Gastrocnemius medialis (tissue), 4 donors: ENCODE results near the gene DDT. TPM values are rescaled to one million over a fixed set of nuclear protein-coding genes. Genes with fewer than 3 reads are reported as not detected.
"Not testable (repeated sequence)": the region's sequence is repeated elsewhere in the genome, so short reads cannot be mapped to it uniquely, and the experiment has no call there.

ENCODE experiments used
- ATAC-seq, 2 donors: fragments of 150-250 bp; one replicate each; pipeline ENCODE4 v1.9.1; 2016
- DNase-seq, 2 donors: peaks; one replicate each; pipeline ENCODE4 v3.0.0-alpha.2; 2019
- H3K27ac ChIP-seq, 4 donors: fragments of 200-600 bp; sonication (generic); 1 replicate in 1 of 4; 2 replicates in 3 of 4; pipeline ENCODE4 v1.5.1; 2016 to 2018; ENCODE audit warnings: mild to moderate bottlenecking in 2 of 4, moderate library complexity in 1 of 4
- H3K27me3 ChIP-seq, 3 donors: fragments of 200-600 bp; sonication (generic) in 2 of 3; 1 replicate in 1 of 3; 2 replicates in 2 of 3; pipeline versions ENCODE4 v1.5.1 to v1.6.0; 2016 to 2019; ENCODE audit warnings: mild to moderate bottlenecking in 1 of 3, moderate library complexity in 1 of 3
- H3K36me3 ChIP-seq, 2 donors: fragments of 200-600 bp; sonication (generic) in 1 of 2; one replicate each; pipeline ENCODE4 v1.5.1; 2017 to 2018
- H3K4me1 ChIP-seq, 2 donors: fragments of 200-600 bp; sonication (generic) in 1 of 2; one replicate each; pipeline ENCODE4 v1.5.1; 2016 to 2017; ENCODE audit warnings: mild to moderate bottlenecking in 2 of 2
- H3K4me3 ChIP-seq, 4 donors: fragments of 200-600 bp; sonication (generic) in 3 of 4; 1 replicate in 1 of 4; 2 replicates in 3 of 4; pipeline ENCODE4 v1.5.1; 2016 to 2019; ENCODE audit warnings: mild to moderate bottlenecking in 2 of 4
- H3K9me3 ChIP-seq, 3 donors: fragments of 200-600 bp; sonication (generic) in 2 of 3; 1 replicate in 1 of 3; 2 replicates in 2 of 3; pipeline ENCODE4 v1.5.1; 2016 to 2019
- POLR2A ChIP-seq, 2 donors: fragments of 450-650 bp; IDR thresholded peaks; one replicate each; pipeline ENCODE4 v1.6.1; 2017; ENCODE audit warnings: antibody characterized with exemption in 2 of 2, mild to moderate bottlenecking in 2 of 2, moderate library complexity in 2 of 2
- in situ Hi-C, 4 donors: fragments of 200-750 bp; cut with MboI; loops; one replicate each; pipeline versions ENCODE4 v1.15.0 to v1.8.0; 2017; ENCODE audit warnings: low sequenced_read_pairs in 4 of 4
- intact Hi-C: fragments of 100-400 bp; cut with DNase I; formaldehyde crosslinking; loops from one replicate; pipeline ENCODE4 v1.15.1; 2023; ENCODE audit warnings: low total_unique reads
- total RNA-seq, 4 donors: library from RNA; depleted of rRNA; stranded (reverse); fragments of >200 nt; gene quantifications; one replicate each; pipeline versions ENCODE4 v1.1.0 to v1.2.3, GENCODE V29; 2016
- TF ChIP-seq, protein P1 (sequence below), 5 experiments: fragments of 450-650 bp in 3 of 5; fragments of 200-600 bp in 2 of 5; sonication (generic) in 2 of 5; IDR thresholded peaks in 4 of 5; conservative IDR thresholded peaks in 1 of 5; 1 replicate in 4 of 5; 2 replicates in 1 of 5; pipeline ENCODE4 v1.5.1; 2016 to 2019; ENCODE audit warnings: antibody characterized with exemption in 5 of 5, mild to moderate bottlenecking in 3 of 5, moderate library complexity in 3 of 5

Gene DDT
- total RNA-seq, 4 donors from 2014 or later: 98.1 to 134 (median 107) TPM

DNA sequence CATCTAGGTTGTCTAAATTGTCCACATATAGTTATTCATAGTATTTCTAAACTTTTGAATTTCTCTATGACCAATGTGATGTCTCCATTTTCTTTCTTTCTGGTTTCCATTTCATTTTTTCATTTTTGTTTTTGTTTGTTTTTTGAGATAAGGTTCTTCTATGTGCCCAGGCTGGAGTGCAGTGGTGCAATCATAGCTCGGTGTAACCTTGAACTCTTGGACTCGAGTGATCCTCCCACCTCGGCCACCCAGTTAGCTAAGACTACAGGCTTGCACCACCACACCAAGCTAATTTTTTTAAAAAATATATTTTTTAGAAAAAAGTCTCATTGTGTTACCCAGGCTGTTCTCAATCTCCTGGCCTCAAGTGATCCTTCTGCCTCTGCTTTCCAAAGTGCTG, 22.9 kb upstream of the DDT start:
- no peak overlapping the region for H3K4me3 ChIP-seq
- H3K4me1 ChIP-seq: no peaks in the 10 kb centered on the region
- H3K36me3 ChIP-seq: no peaks in the 10 kb centered on the region
- H3K27ac ChIP-seq: no peak overlapping the region
- ATAC-seq (no peak), DNase-seq (no peak)
- TF ChIP-seq, protein P1, sequence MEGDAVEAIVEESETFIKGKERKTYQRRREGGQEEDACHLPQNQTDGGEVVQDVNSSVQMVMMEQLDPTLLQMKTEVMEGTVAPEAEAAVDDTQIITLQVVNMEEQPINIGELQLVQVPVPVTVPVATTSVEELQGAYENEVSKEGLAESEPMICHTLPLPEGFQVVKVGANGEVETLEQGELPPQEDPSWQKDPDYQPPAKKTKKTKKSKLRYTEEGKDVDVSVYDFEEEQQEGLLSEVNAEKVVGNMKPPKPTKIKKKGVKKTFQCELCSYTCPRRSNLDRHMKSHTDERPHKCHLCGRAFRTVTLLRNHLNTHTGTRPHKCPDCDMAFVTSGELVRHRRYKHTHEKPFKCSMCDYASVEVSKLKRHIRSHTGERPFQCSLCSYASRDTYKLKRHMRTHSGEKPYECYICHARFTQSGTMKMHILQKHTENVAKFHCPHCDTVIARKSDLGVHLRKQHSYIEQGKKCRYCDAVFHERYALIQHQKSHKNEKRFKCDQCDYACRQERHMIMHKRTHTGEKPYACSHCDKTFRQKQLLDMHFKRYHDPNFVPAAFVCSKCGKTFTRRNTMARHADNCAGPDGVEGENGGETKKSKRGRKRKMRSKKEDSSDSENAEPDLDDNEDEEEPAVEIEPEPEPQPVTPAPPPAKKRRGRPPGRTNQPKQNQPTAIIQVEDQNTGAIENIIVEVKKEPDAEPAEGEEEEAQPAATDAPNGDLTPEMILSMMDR (IDR thresholded peaks at IDR 0.05 in 4 of 5, conservative IDR thresholded peaks at IDR 0.05 in 1 of 5): no peak
- no peak for TF ChIP-seq POLR2A (IDR thresholded peaks at IDR 0.05)
- in situ Hi-C loops: no loop called here
- intact Hi-C loops: no loop called here
- H3K9me3 ChIP-seq: no peaks in the 10 kb centered on the region
- H3K27me3 ChIP-seq: no peaks in the 10 kb centered on the region

DNA sequence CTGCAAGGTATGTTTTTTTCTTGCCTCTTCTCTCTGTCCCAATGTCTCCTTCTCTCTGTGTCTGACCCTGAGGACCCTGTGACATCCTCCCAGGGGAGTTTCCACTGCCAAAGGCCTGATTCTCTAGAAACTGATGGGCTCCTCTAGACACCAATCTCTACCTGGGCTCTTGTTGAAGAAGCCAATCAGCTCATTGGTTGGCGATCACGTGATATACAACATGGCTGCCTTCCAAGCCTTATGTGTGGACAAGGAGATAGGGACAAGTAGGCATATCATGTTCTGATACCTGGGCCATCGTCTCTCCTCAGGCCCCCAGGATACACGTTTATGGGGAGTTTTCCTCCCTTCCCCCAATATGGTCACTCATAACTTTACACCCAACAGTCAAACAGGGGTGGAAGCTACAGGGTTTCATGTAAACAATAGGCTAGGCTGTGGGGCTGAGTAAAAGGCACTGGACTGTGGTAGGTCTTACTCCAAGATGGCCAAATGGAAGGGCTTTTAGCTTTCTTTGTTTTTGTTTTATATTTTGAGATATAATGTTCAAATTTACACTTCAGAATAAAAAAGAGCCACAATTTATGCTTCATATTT, 19.4 kb upstream of the DDT start:
- intact Hi-C loops, in situ Hi-C loops, H3K27ac ChIP-seq: not testable (repeated sequence)

DNA sequence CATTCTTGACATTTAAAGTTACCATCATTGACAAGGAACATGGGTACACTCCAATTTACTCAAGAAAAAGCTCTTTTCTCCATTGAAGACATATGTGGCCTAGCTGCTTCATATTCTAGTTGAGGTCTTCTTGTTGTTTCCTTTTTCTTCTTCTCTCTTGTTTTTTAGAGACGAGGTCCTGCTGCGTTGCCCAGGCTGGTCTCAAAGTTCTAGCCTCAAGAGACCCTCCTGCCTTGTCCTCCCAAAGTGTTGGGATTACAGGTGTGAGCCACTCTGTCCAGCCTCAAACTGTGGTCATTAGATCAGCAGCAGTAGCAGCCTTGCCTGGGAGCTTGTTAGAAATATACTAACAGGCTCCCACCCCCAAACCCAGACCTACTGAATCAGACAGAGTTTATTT, 18.8 kb upstream of the DDT start:
- H3K9me3 ChIP-seq, intact Hi-C loops, H3K36me3 ChIP-seq, DNase-seq, H3K4me1 ChIP-seq, H3K27me3 ChIP-seq, H3K4me3 ChIP-seq, ATAC-seq, in situ Hi-C loops, H3K27ac ChIP-seq: not testable (repeated sequence)

More for the DNA sequence above, 19.4 kb upstream of the DDT start:
- H3K4me1 ChIP-seq, H3K9me3 ChIP-seq, H3K4me3 ChIP-seq, DNase-seq, ATAC-seq, H3K27me3 ChIP-seq, H3K36me3 ChIP-seq: not testable (repeated sequence)

DNA sequence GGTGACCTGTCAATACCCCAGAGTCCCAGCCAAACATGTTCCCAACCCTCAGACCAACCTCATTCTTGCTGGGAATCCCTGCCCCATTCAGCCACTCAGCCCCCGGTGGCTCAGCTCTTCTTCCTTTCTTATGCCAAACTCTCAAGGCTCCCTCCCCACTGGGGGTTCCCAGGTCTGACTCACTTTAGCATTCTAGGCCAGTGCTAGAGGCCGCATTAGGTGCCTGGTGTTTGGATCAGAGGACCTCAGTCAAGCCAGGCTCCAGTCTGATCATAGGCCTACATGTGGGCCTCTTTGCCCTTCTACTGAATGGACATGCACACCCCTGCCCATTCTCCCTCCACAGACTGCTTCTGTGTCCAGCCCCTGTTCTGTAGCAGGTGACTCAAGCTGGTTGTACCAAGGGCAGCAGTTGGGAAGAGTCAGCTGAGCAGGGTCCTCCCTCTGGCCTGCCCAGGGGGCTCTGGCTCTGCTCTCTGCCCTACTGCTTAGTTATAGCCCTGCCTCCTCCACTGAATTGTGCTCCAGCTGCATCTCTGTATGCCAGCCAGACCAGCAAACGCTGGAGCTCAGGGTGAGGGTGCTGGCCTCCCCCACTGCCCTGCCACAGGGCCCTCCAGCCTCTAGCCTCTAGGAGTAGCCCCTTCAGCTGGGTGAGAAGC, 15.5 kb upstream of the DDT start:
- H3K27me3 ChIP-seq, ATAC-seq, H3K4me3 ChIP-seq, intact Hi-C loops, DNase-seq, H3K36me3 ChIP-seq, H3K4me1 ChIP-seq, H3K9me3 ChIP-seq, in situ Hi-C loops, H3K27ac ChIP-seq: not testable (repeated sequence)

DNA sequence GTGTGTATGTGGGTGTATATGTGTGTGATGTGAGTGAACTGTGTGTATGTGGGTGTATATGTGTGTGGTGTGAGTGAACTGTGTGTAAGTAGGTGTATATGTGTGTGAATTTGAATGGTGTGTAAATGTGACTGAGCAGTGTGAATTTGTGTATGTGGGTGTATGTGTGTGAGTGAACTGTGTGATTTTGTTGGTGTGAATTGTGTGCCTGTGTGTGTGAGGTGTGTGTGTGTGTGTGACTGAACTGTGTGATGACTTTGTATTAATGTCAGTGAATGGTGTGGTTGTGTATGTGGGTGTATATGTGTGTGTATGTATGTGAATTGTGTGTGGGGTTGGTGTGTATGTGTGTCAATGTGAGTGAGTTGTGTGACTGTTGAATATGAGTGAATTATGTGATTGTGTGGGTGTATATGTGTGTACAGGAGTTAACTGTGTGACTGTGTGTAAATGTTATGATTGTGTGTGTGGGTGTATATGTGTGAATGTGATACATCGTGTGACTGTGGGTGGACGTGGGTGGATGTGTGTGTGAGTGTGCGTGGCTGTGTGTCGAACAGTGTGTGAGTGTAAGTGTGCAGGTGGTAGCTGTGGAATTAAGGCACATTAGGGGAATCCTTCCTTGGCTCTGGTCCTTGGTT, 12.4 kb upstream of the DDT start:
- H3K36me3 ChIP-seq, DNase-seq, H3K27me3 ChIP-seq, intact Hi-C loops, H3K9me3 ChIP-seq, H3K4me1 ChIP-seq, in situ Hi-C loops, ATAC-seq, H3K4me3 ChIP-seq, H3K27ac ChIP-seq: not testable (repeated sequence)

DNA sequence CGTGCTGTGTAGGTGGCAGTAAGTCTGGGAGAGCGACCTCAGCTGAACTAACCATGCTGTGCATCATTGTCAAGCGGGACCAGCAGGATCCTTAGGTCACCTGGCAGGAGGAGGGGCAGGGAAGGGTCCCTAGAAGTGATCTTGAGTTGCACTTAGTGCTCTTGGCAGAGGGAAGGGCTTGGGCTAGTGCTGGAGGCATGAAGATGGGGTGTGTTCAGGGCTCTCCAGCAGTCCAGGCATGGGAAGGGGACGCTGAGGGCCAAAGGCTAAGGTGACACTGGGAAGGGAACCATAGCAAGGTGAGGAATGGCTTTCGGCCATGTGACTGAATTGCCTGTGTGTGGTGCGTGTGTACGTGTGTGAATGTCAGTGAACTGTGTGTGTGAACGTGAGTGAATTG, 11.8 kb upstream of the DDT start:
- H3K9me3 ChIP-seq, H3K27me3 ChIP-seq, in situ Hi-C loops, DNase-seq, H3K27ac ChIP-seq, ATAC-seq, H3K4me1 ChIP-seq, H3K4me3 ChIP-seq, intact Hi-C loops, H3K36me3 ChIP-seq: not testable (repeated sequence)

DNA sequence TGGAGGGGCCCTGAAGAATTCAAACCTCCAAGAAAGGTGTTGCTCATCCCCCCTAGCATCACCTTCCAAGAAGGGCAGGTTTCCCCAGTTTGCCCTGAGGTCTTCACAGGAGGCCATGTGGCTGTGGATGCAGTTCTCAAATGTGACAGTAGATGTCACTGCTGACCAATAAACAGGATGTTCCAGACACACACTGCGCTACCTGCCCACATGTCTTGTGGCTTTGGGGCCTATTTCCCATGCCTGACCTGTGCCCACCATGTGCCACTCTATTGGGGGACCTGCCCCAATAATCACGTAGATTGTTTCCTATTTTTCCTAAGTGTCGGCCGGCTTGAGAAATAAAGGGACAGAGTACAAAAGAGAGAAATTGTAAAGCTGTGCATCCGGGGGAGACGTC, 10.2 kb upstream of the DDT start:
- DNase-seq (no peak), ATAC-seq (peak in 1 of 2 donors; percentile 45)
- TF ChIP-seq POLR2A (IDR thresholded peaks at IDR 0.05): no peak
- TF ChIP-seq, protein P1 (IDR thresholded peaks at IDR 0.05 in 4 of 5, conservative IDR thresholded peaks at IDR 0.05 in 1 of 5): peak in 3 of 5 experiments; percentile 42 to 69 (median 50)
- intact Hi-C loops: no loop called here
- Histone ChIP-seq H3K9me3 (no peaks in the 10 kb centered on the region), H3K4me3 (no peak overlapping the region), H3K36me3 (no peaks in the 10 kb centered on the region), H3K4me1 (no peaks in the 10 kb centered on the region), H3K27ac (no peak overlapping the region), H3K27me3 (no peaks in the 10 kb centered on the region)
- in situ Hi-C loops: no loop called here

DNA sequence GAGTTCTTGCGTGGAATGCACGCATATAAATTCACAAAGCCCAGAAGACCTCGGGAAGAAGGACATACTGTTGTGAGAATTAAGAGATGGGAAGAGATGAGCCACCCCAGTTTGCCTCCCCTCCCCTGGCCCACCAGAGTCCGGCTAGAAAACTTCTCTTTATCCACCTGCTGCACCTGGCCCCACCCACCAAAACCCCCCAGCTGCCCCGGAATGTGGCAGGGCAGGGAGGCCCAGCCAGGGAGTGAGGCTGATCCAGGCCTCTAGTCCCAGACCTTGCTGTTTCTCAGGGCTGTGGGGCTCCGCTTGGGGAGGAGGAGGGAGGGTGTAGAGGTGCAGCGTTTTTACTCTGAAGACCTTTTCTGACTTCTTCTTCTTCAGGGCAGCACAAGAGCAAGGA, 6.3 kb upstream of the DDT start:
- H3K36me3 ChIP-seq, DNase-seq, intact Hi-C loops, H3K27me3 ChIP-seq, ATAC-seq, in situ Hi-C loops, H3K27ac ChIP-seq, H3K9me3 ChIP-seq, H3K4me1 ChIP-seq: not testable (repeated sequence)
- peak overlapping the region in 1 of 4 donors; percentile 32 for H3K4me3 ChIP-seq

DNA sequence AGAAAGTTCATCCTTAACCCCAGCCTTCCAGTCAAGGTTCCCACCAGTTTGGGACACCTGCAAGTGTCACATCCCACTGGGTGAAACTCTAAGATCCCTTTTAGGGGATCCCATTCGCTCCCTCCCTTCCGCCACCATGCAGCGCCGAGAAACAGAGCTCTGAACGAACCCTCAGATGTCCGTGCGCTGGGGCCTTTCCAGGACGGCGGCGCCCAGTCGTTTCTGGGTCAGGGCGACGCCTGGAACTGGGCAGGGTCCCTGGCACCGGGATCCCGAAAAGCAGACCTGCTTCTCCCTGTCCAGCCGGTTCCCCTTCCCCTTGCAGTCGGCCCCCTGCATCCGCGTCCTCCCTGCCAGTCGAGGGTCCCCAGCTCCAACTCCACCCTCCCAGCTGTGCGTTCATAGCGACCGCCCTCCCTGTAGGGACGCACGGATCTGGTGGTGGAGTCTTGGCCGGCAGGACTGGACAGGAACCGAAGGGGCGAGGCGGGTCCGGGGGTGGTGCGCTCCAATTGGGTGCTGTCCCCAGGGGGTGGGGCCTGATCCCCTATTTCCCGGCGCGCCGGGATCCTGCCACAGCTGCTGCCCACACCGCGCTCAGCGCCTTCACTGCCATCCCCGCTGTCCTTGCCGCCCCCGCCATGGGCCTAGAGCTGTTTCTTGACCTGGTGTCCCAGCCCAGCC, 5.5 kb upstream of the DDT start, which contains the start of gene GSTT2:
TSS of gene GSTT2 (plus strand) at position 578 of the 684 bp plus-strand sequence.
- H3K27me3 ChIP-seq, H3K36me3 ChIP-seq, DNase-seq, intact Hi-C loops, H3K9me3 ChIP-seq, H3K27ac ChIP-seq, H3K4me1 ChIP-seq: not testable (repeated sequence)
- in situ Hi-C loops: loop anchor here in 1 of 4 donors (10.0 kb wide), 1 partner anchor 55 kb away; no protein-coding TSS in a partner anchor
- peak; percentile 69 to 76 for ATAC-seq
- peak within 1 kb of the TSS in 1 of 4 donors; percentile 32 for H3K4me3 ChIP-seq
